Measurements from ENCODE around the gene GFOD1.

DNA sequence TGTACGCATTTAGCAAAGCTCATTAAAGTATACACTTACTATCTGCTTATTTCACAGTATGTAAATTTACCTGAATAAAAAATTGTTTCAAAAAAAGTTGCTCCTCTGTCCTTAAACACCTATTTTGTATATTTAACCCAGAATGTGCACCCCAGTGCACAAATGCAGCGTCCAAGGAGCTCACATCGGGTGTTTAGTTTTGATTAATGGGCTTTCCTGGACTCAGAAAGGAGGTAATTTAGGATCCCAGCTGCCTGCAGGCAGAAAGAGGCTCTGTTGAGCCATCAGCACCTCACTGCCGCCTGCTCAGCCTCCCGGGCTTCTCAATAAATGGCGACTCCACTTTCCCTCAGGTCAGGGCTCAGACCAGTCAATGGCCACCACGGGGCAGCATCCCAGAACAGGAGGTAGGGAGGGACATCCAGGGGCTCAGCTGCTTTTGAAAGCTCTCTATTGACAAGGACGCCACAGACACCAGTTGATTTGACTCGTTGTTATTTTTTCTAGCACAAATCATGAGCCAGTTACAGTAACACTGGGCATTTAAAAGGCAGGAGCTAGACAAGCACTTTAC lies 88.9 kb downstream of the GFOD1 start:
- TF ChIP-seq, protein P1, sequence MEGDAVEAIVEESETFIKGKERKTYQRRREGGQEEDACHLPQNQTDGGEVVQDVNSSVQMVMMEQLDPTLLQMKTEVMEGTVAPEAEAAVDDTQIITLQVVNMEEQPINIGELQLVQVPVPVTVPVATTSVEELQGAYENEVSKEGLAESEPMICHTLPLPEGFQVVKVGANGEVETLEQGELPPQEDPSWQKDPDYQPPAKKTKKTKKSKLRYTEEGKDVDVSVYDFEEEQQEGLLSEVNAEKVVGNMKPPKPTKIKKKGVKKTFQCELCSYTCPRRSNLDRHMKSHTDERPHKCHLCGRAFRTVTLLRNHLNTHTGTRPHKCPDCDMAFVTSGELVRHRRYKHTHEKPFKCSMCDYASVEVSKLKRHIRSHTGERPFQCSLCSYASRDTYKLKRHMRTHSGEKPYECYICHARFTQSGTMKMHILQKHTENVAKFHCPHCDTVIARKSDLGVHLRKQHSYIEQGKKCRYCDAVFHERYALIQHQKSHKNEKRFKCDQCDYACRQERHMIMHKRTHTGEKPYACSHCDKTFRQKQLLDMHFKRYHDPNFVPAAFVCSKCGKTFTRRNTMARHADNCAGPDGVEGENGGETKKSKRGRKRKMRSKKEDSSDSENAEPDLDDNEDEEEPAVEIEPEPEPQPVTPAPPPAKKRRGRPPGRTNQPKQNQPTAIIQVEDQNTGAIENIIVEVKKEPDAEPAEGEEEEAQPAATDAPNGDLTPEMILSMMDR (conservative IDR thresholded peaks at IDR 0.05; ENCODE audit: low read depth, low read length): no peak
- no peak for TF ChIP-seq EZH2 (IDR thresholded peaks at IDR 0.05; ENCODE audit: borderline replicate concordance, low read depth, low read length, poor library complexity, severe bottlenecking)
